Stimulated activated CD8-positive, alpha-beta memory T cell treated with anti-CD3 and anti-CD28 coated beads, Interleukin-4, amount 100 ng/mL, for 24 hours (primary cell): ENCODE results near the gene NPIPB2.

ENCODE experiments used
- DNase-seq: peaks from one replicate; pipeline ENCODE4 v3.0.0-alpha.2; 2020; ENCODE audit warnings: low read depth

The NPIPB2 gene

GRCh38 chr16:11901091-11901490 lies 40.8 kb downstream of the NPIPB2 start:
- no peak for DNase-seq

GRCh38 chr16:11896486-11897176 lies 45.2 kb downstream of the NPIPB2 start:
- no peak for DNase-seq

GRCh38 chr16:11893571-11893970 lies 48.3 kb downstream of the NPIPB2 start:
- no peak for DNase-seq

GRCh38 chr16:11892761-11893160 lies 49.1 kb downstream of the NPIPB2 start:
- DNase-seq, result no peak

- no peak for DNase-seq
Observed at GRCh38 chr16:11890231-11890965, 51.4 kb downstream of the NPIPB2 start.

- no peak for DNase-seq
Observed at GRCh38 chr16:11886881-11887280, 55.0 kb downstream of the NPIPB2 start.

- no peak for DNase-seq
Observed at GRCh38 chr16:11884035-11884434, 57.8 kb downstream of the NPIPB2 start.

GRCh38 chr16:11880007-11880406 lies 61.8 kb downstream of the NPIPB2 start:
- no peak for DNase-seq

GRCh38 chr16:11877374-11877773 lies 64.5 kb downstream of the NPIPB2 start:
- no peak for DNase-seq
